Neural cell (in vitro differentiated cells): ENCODE results near the gene DCLK3. TPM values are rescaled to one million over a fixed set of nuclear protein-coding genes. Genes with fewer than 3 reads are reported as not detected.
A peak's percentile ranks its signal among the peaks of the same experiment; 100 is the strongest.

Experiments used
- H2AFZ ChIP-seq: fragments of 200-600, 300-800 bp; sonication (generic), shearing (Covaris generic); 2 replicates; pipeline ENCODE4 v1.6.0; 2014; ENCODE audit warnings: low read depth, mild to moderate bottlenecking, antibody characterized with exemption, low read length, moderate library complexity
- H3F3A ChIP-seq: fragments of 200-600 bp; shearing (Covaris generic); 2 replicates; pipeline ENCODE4 v1.6.1; 2016; ENCODE audit warnings: mild to moderate bottlenecking, moderate library complexity, mixed read lengths, antibody characterized with exemption, low read length; ENCODE audit not compliant: insufficient read depth, poor library complexity, severe bottlenecking
- H3K27ac ChIP-seq: fragments of 200-600, 300-800 bp; sonication (generic), shearing (Covaris generic); 2 replicates; pipeline ENCODE4 v1.5.1; 2014; ENCODE audit warnings: mild to moderate bottlenecking, low read length, moderate library complexity
- H3K27me3 ChIP-seq: fragments of 300-800, 200-600 bp; sonication (generic), shearing (Covaris generic); 2 replicates; pipeline ENCODE4 v1.6.0; 2014; ENCODE audit warnings: mild to moderate bottlenecking, low read depth, low read length, moderate library complexity; ENCODE audit not compliant: insufficient read depth
- H3K36me3 ChIP-seq: fragments of 300-800, 200-600 bp; sonication (generic), shearing (Covaris generic); 2 replicates; pipeline ENCODE4 v1.5.1; 2014; ENCODE audit warnings: mild to moderate bottlenecking, antibody characterized with exemption, low read length, moderate library complexity; ENCODE audit not compliant: insufficient read depth
- H3K4me2 ChIP-seq: fragments of 300-800, 200-600 bp; sonication (generic), shearing (Covaris generic); 2 replicates; pipeline ENCODE4 v1.6.0; 2014; ENCODE audit warnings: mild to moderate bottlenecking, low read length
- H3K4me3 ChIP-seq: fragments of 300-800, 200-600 bp; sonication (generic), shearing (Covaris generic); 2 replicates; pipeline ENCODE4 v1.5.1; 2014; ENCODE audit warnings: mild to moderate bottlenecking, low read length, moderate library complexity
- H3K79me2 ChIP-seq: fragments of 200-600 bp; shearing (Covaris generic); replicated peaks from 2 replicates; pipeline ENCODE4 v1.6.0; 2014; ENCODE audit warnings: mild to moderate bottlenecking, low read length, moderate library complexity; ENCODE audit not compliant: insufficient read depth
- H3K9ac ChIP-seq: fragments of 300-800, 200-600 bp; sonication (generic), shearing (Covaris generic); 2 replicates; pipeline ENCODE4 v1.6.1; 2016; ENCODE audit warnings: mild to moderate bottlenecking, low read length, mixed read lengths
- H3K9me2 ChIP-seq: fragments of 200-600 bp; shearing (Covaris generic); 2 replicates; pipeline ENCODE4 v1.6.1; 2016; ENCODE audit warnings: mild to moderate bottlenecking, low read length, mixed read lengths; ENCODE audit not compliant: insufficient read depth
- H3K9me3 ChIP-seq: fragments of 200-600, 300-800 bp; sonication (generic), shearing (Covaris generic); 2 replicates; pipeline ENCODE4 v1.6.1; 2016; ENCODE audit warnings: mild to moderate bottlenecking, mixed run types, low read length, moderate library complexity, mixed read lengths
- H4K20me1 ChIP-seq: fragments of 200-600 bp; shearing (Covaris generic); 2 replicates; pipeline ENCODE4 v1.6.1; 2016; ENCODE audit warnings: mild to moderate bottlenecking, mixed run types; ENCODE audit not compliant: insufficient read depth
- CTCF ChIP-seq: fragments of 450-650 bp; IDR thresholded peaks from 2 replicates; pipeline ENCODE4 v1.5.1; 2014; ENCODE audit warnings: antibody characterized with exemption, mild to moderate bottlenecking, moderate library complexity; ENCODE audit not compliant: poor library complexity, severe bottlenecking
- EP300 ChIP-seq: fragments of 450-650 bp; conservative IDR thresholded peaks from 2 replicates; pipeline ENCODE4 v1.6.1; 2014; ENCODE audit warnings: antibody characterized with exemption, mild to moderate bottlenecking, moderate library complexity; ENCODE audit not compliant: poor library complexity, severe bottlenecking
- EZH2 ChIP-seq: fragments of 200-600, 300-800 bp; shearing (Covaris generic), sonication (generic); IDR thresholded peaks from 2 replicates; pipeline ENCODE4 v1.6.1; 2014; ENCODE audit warnings: antibody characterized with exemption, low read length, borderline replicate concordance, mild to moderate bottlenecking; ENCODE audit not compliant: insufficient read depth, poor library complexity, severe bottlenecking
- MXI1 ChIP-seq: fragments of 450-650 bp; conservative IDR thresholded peaks from 2 replicates; pipeline ENCODE4 v1.6.1; 2014; ENCODE audit warnings: antibody characterized with exemption, mild to moderate bottlenecking; ENCODE audit not compliant: poor library complexity, severe bottlenecking
- POLR2AphosphoS5 ChIP-seq: IDR thresholded peaks from 2 replicates; pipeline ENCODE4 v1.6.1; 2012
- RAD21 ChIP-seq: fragments of 450-650 bp; conservative IDR thresholded peaks from 2 replicates; pipeline ENCODE4 v1.6.1; 2014; ENCODE audit warnings: antibody characterized with exemption, mild to moderate bottlenecking, moderate library complexity
- REST ChIP-seq: IDR thresholded peaks from 2 replicates; pipeline ENCODE4 v1.6.1; 2012; ENCODE audit warnings: borderline replicate concordance
- SMC3 ChIP-seq: fragments of 450-650 bp; conservative IDR thresholded peaks from 2 replicates; pipeline ENCODE4 v1.6.1; 2014; ENCODE audit warnings: antibody characterized with exemption, mild to moderate bottlenecking, moderate library complexity; ENCODE audit not compliant: poor library complexity
- TAF1 ChIP-seq: IDR thresholded peaks from 2 replicates; pipeline ENCODE4 v1.6.1; 2012; ENCODE audit warnings: low read depth
- polyA plus RNA-seq: library from polyadenylated mRNA; depleted of rRNA; stranded (reverse); fragments of >200 nt; gene quantifications from 2 replicates; pipeline ENCODE4 v1.2.3, GENCODE V29; 2014

Gene DCLK3
- polyA plus RNA-seq, 1 donor from 2014 or later, result 1.5 TPM

GRCh38 chr3:36700537-36701248, 63.7 kb downstream of the DCLK3 start:
- Histone ChIP-seq H3K4me2 (no peak overlapping the region), H4K20me1 (no peaks in the 10 kb centered on the region)
- TF ChIP-seq EZH2 (no peak), SMC3 (peak; percentile 99), REST (no peak), CTCF (peak; percentile 90), POLR2AphosphoS5 (no peak), TAF1 (no peak), MXI1 (no peak), RAD21 (peak; percentile 99), EP300 (no peak)

GRCh38 chr3:36698314-36698713, 66.0 kb downstream of the DCLK3 start:
- no peak overlapping the region for H3K27ac ChIP-seq
- no peak for TF ChIP-seq RAD21
- TF ChIP-seq EP300, result no peak
- TF ChIP-seq POLR2AphosphoS5, result no peak
- TF ChIP-seq MXI1, result no peak
- no peak for TF ChIP-seq SMC3
- TF ChIP-seq EZH2, result no peak
- TF ChIP-seq TAF1, result no peak
- TF ChIP-seq CTCF, result no peak
- TF ChIP-seq REST, result no peak
- H3K9ac ChIP-seq, result no peak overlapping the region
- H2AFZ ChIP-seq, result no peak overlapping the region
- H3K27me3 ChIP-seq, result no peaks in the 10 kb centered on the region
- H3K9me2 ChIP-seq, result no peaks in the 10 kb centered on the region
- no peaks in the 10 kb centered on the region for H3F3A ChIP-seq
- no peak overlapping the region for H3K4me3 ChIP-seq
- no peaks in the 10 kb centered on the region for H3K36me3 ChIP-seq
- H3K4me2 ChIP-seq, result no peak overlapping the region
- H3K79me2 ChIP-seq, result no peaks in the 10 kb centered on the region
- H3K9me3 ChIP-seq, result peaks cover 3% of the 10 kb centered on the region
- H4K20me1 ChIP-seq, result no peaks in the 10 kb centered on the region

More at GRCh38 chr3:36700537-36701248, 63.7 kb downstream of the DCLK3 start:
- Histone ChIP-seq H3K27ac (no peak overlapping the region), H2AFZ (no peak overlapping the region), H3K9ac (no peak overlapping the region), H3K36me3 (no peaks in the 10 kb centered on the region), H3K4me3 (no peak overlapping the region), H3F3A (no peaks in the 10 kb centered on the region), H3K27me3 (no peaks in the 10 kb centered on the region), H3K9me3 (no peaks in the 10 kb centered on the region), H3K9me2 (no peaks in the 10 kb centered on the region), H3K79me2 (no peaks in the 10 kb centered on the region)
